GM23338 (cell line): ENCODE measurements around the gene MKNK1. TPM values are rescaled to one million over a fixed set of nuclear protein-coding genes. Genes with fewer than 3 reads are reported as not detected.

Experiments
- ATAC-seq: fragments of 200-7000 bp; cut with Tn5 transposase; 3 replicates; pipeline ENCODE4 v1.9.1; 2020
- DNase-seq: peaks from one replicate; pipeline ENCODE4 v3.0.0-alpha.2; 2015; ENCODE audit warnings: low spot score
- H2AFZ ChIP-seq: fragments of 200-600 bp; sonication (generic); 2 replicates; pipeline ENCODE4 v1.8.0; 2016; ENCODE audit warnings: antibody characterized with exemption, mild to moderate bottlenecking, moderate library complexity
- H3F3A ChIP-seq: fragments of 200-600 bp; sonication (generic); replicated peaks from 2 replicates; pipeline ENCODE4 v1.8.0; 2017; ENCODE audit warnings: antibody characterized with exemption, mixed run types, low read depth
- H3K27ac ChIP-seq: fragments of 200-600 bp; sonication (generic); 2 replicates; pipeline ENCODE4 v1.6.1; 2016; ENCODE audit warnings: low read depth
- H3K27me3 ChIP-seq: fragments of 200-600 bp; sonication (generic); 2 replicates; pipeline ENCODE4 v1.8.0; 2016; ENCODE audit warnings: mild to moderate bottlenecking, mixed run types, moderate library complexity; ENCODE audit not compliant: insufficient read depth
- H3K36me3 ChIP-seq: fragments of 200-600 bp; sonication (generic); 2 replicates; pipeline ENCODE4 v1.8.0; 2016; ENCODE audit warnings: mild to moderate bottlenecking; ENCODE audit not compliant: insufficient read depth
- H3K4me1 ChIP-seq: fragments of 200-600 bp; sonication (generic); 2 replicates; pipeline ENCODE4 v1.8.0; 2016; ENCODE audit warnings: mild to moderate bottlenecking, moderate library complexity; ENCODE audit not compliant: insufficient read depth
- H3K4me2 ChIP-seq: fragments of 200-600 bp; sonication (generic); 2 replicates; pipeline ENCODE4 v1.7.1; 2017; ENCODE audit warnings: mixed run types
- H3K4me3 ChIP-seq: fragments of 200-600 bp; sonication (generic); 2 replicates; pipeline ENCODE4 v1.6.1; 2016; ENCODE audit warnings: mixed run types
- H3K79me2 ChIP-seq: fragments of 200-600 bp; sonication (generic); replicated peaks from 2 replicates; pipeline ENCODE4 v1.8.0; 2017; ENCODE audit warnings: mild to moderate bottlenecking; ENCODE audit not compliant: insufficient read depth
- H3K9me2 ChIP-seq: fragments of 200-600 bp; sonication (generic); 2 replicates; pipeline ENCODE4 v1.8.0; 2017; ENCODE audit not compliant: insufficient read depth
- H4K20me1 ChIP-seq: fragments of 200-600 bp; sonication (generic); replicated peaks from 2 replicates; pipeline ENCODE4 v1.8.0; 2017; ENCODE audit warnings: mild to moderate bottlenecking; ENCODE audit not compliant: insufficient read depth
- H3K27ac Mint-ChIP-seq: 2 replicates; pipeline ENCODE4 v1.8.0; 2020; ENCODE audit warnings: inconsistent platforms, mild to moderate bottlenecking, moderate library complexity, mixed read lengths
- H3K27me3 Mint-ChIP-seq: 3 replicates; pipeline ENCODE4 v1.8.0; 2022; ENCODE audit warnings: low read depth, mild to moderate bottlenecking, moderate library complexity, mixed read lengths, inconsistent platforms; ENCODE audit not compliant: insufficient read depth, poor library complexity
- H3K36me3 Mint-ChIP-seq: 3 replicates; pipeline ENCODE4 v1.8.0; 2021; ENCODE audit warnings: low read depth, mild to moderate bottlenecking, inconsistent platforms, moderate library complexity, mixed read lengths
- H3K4me1 Mint-ChIP-seq: 3 replicates; pipeline ENCODE4 v1.8.0; 2020; ENCODE audit warnings: mild to moderate bottlenecking, inconsistent platforms, mixed read lengths
- H3K4me3 Mint-ChIP-seq: 3 replicates; pipeline ENCODE4 v1.8.0; 2021; ENCODE audit warnings: moderate library complexity, mild to moderate bottlenecking, inconsistent platforms, mixed read lengths
- H3K9me3 Mint-ChIP-seq: 3 replicates; pipeline ENCODE4 v1.8.0; 2020; ENCODE audit warnings: moderate library complexity, mild to moderate bottlenecking, inconsistent platforms, mixed read lengths
- CREB1 ChIP-seq: fragments of 250-450 bp; sonication (Bioruptor Pico); IDR thresholded peaks from 2 replicates; pipeline ENCODE4 v1.5.0; 2020; ENCODE audit warnings: low read depth, mild to moderate bottlenecking, moderate library complexity
- CTCF ChIP-seq, 2 experiments: fragments of 200-600 bp in 1 of 2; sonication (generic) in 1 of 2; conservative IDR thresholded peaks; 2 replicates each; pipeline versions ENCODE4 v1.5.1 to v1.6.1; 2016 to 2017; ENCODE audit warnings: antibody characterized with exemption in 2 of 2, low read depth in 2 of 2, mild to moderate bottlenecking in 2 of 2, moderate library complexity in 1 of 2
- ETS1 ChIP-seq: IDR thresholded peaks from 2 replicates; pipeline ENCODE4 v1.6.1; 2016; ENCODE audit warnings: antibody characterized with exemption
- EZH2 ChIP-seq: fragments of 200-600 bp; sonication (generic); IDR thresholded peaks from one replicate; pipeline ENCODE4 v1.8.0; 2017; ENCODE audit warnings: antibody characterized with exemption, mild to moderate bottlenecking, low read depth; ENCODE audit not compliant: unreplicated experiment
- EZH2phosphoT487 ChIP-seq: fragments of 200-600 bp; sonication (generic); IDR thresholded peaks from one replicate; pipeline ENCODE4 v1.8.1; 2018; ENCODE audit warnings: antibody characterized with exemption; ENCODE audit not compliant: unreplicated experiment
- JUNB ChIP-seq: IDR thresholded peaks from one replicate; pipeline ENCODE4 v1.6.1; 2016; ENCODE audit warnings: antibody characterized with exemption; ENCODE audit not compliant: unreplicated experiment
- NANOG ChIP-seq: IDR thresholded peaks from 2 replicates; pipeline ENCODE4 v1.6.1; 2016; ENCODE audit warnings: antibody characterized with exemption, borderline replicate concordance
- POLR2AphosphoS5 ChIP-seq: IDR thresholded peaks from 2 replicates; pipeline ENCODE4 v1.6.1; 2016; ENCODE audit warnings: antibody characterized with exemption, low read depth
- REST ChIP-seq: IDR thresholded peaks from one replicate; pipeline ENCODE4 v1.6.1; 2018; ENCODE audit warnings: antibody characterized with exemption; ENCODE audit not compliant: unreplicated experiment
- STAT1 ChIP-seq: IDR thresholded peaks from one replicate; pipeline ENCODE4 v1.6.1; 2016; ENCODE audit warnings: antibody characterized with exemption; ENCODE audit not compliant: unreplicated experiment
- ZNF114 ChIP-seq: fragments of 250-450 bp; sonication (Bioruptor Pico); IDR thresholded peaks from 2 replicates; pipeline ENCODE4 v1.5.0; 2020; ENCODE audit warnings: mild to moderate bottlenecking, moderate library complexity
- ZNF331 ChIP-seq: fragments of 250-450 bp; sonication (Bioruptor Pico); IDR thresholded peaks from 2 replicates; pipeline ENCODE4 v1.5.0; 2020; ENCODE audit warnings: low read depth, mild to moderate bottlenecking, moderate library complexity
- polyA plus RNA-seq: library from polyadenylated mRNA; unstranded; fragments of >200 nt; fragmentation: Nextera tagmentation; extraction: Ambion mirVana; gene quantifications from 2 replicates; pipeline ENCODE4 v1.2.1, GENCODE V29; 2016
- total RNA-seq: library from RNA; depleted of rRNA; stranded (reverse); fragments of >200 nt; shearing (Covaris generic); gene quantifications from 2 replicates; pipeline ENCODE4 v1.2.3, GENCODE V29; 2014
- TF ChIP-seq, protein P1 (sequence below): fragments of 250-450 bp; sonication (Bioruptor Pico); IDR thresholded peaks from 2 replicates; pipeline ENCODE4 v1.5.0; 2020; ENCODE audit warnings: mild to moderate bottlenecking, moderate library complexity

Gene MKNK1
- total and polyA plus RNA-seq, 2 experiments from 2014 or later: 11.8 to 20.5 TPM

GRCh38 chr1:46517932-46518498 lies 86.1 kb downstream of the MKNK1 start:
- H3K4me1 ChIP-seq: peaks cover 47% of the 10 kb centered on the region
- peak overlapping the region; percentile 74 for H3K4me2 ChIP-seq
- H3K27me3 Mint-ChIP-seq: peaks cover 52% of the 10 kb centered on the region
- no peak overlapping the region for H2AFZ ChIP-seq
- H3K4me3 ChIP-seq: no peak overlapping the region
- peaks cover 3% of the 10 kb centered on the region; the same call in 1 of the 3 replicates for H3K9me3 Mint-ChIP-seq
- ATAC-seq (no peak), DNase-seq (no peak)
- H3K4me3 Mint-ChIP-seq: no peak overlapping the region
- peaks cover 82% of the 10 kb centered on the region for H3K27me3 ChIP-seq
- H3K36me3 Mint-ChIP-seq: no peaks in the 10 kb centered on the region
- TF ChIP-seq ZNF331 (CRISPR knock-in tag) (no peak), EZH2phosphoT487 (no peak), STAT1 (no peak), EZH2 (no peak), NANOG (no peak), ZNF114 (no peak), POLR2AphosphoS5 (no peak), JUNB (no peak), REST (no peak), CREB1 (CRISPR knock-in tag) (no peak), ETS1 (no peak), CTCF (conservative IDR thresholded peaks at IDR 0.05; ENCODE audit: low read depth in 2 of 2) (no peak)
- TF ChIP-seq, protein P1, sequence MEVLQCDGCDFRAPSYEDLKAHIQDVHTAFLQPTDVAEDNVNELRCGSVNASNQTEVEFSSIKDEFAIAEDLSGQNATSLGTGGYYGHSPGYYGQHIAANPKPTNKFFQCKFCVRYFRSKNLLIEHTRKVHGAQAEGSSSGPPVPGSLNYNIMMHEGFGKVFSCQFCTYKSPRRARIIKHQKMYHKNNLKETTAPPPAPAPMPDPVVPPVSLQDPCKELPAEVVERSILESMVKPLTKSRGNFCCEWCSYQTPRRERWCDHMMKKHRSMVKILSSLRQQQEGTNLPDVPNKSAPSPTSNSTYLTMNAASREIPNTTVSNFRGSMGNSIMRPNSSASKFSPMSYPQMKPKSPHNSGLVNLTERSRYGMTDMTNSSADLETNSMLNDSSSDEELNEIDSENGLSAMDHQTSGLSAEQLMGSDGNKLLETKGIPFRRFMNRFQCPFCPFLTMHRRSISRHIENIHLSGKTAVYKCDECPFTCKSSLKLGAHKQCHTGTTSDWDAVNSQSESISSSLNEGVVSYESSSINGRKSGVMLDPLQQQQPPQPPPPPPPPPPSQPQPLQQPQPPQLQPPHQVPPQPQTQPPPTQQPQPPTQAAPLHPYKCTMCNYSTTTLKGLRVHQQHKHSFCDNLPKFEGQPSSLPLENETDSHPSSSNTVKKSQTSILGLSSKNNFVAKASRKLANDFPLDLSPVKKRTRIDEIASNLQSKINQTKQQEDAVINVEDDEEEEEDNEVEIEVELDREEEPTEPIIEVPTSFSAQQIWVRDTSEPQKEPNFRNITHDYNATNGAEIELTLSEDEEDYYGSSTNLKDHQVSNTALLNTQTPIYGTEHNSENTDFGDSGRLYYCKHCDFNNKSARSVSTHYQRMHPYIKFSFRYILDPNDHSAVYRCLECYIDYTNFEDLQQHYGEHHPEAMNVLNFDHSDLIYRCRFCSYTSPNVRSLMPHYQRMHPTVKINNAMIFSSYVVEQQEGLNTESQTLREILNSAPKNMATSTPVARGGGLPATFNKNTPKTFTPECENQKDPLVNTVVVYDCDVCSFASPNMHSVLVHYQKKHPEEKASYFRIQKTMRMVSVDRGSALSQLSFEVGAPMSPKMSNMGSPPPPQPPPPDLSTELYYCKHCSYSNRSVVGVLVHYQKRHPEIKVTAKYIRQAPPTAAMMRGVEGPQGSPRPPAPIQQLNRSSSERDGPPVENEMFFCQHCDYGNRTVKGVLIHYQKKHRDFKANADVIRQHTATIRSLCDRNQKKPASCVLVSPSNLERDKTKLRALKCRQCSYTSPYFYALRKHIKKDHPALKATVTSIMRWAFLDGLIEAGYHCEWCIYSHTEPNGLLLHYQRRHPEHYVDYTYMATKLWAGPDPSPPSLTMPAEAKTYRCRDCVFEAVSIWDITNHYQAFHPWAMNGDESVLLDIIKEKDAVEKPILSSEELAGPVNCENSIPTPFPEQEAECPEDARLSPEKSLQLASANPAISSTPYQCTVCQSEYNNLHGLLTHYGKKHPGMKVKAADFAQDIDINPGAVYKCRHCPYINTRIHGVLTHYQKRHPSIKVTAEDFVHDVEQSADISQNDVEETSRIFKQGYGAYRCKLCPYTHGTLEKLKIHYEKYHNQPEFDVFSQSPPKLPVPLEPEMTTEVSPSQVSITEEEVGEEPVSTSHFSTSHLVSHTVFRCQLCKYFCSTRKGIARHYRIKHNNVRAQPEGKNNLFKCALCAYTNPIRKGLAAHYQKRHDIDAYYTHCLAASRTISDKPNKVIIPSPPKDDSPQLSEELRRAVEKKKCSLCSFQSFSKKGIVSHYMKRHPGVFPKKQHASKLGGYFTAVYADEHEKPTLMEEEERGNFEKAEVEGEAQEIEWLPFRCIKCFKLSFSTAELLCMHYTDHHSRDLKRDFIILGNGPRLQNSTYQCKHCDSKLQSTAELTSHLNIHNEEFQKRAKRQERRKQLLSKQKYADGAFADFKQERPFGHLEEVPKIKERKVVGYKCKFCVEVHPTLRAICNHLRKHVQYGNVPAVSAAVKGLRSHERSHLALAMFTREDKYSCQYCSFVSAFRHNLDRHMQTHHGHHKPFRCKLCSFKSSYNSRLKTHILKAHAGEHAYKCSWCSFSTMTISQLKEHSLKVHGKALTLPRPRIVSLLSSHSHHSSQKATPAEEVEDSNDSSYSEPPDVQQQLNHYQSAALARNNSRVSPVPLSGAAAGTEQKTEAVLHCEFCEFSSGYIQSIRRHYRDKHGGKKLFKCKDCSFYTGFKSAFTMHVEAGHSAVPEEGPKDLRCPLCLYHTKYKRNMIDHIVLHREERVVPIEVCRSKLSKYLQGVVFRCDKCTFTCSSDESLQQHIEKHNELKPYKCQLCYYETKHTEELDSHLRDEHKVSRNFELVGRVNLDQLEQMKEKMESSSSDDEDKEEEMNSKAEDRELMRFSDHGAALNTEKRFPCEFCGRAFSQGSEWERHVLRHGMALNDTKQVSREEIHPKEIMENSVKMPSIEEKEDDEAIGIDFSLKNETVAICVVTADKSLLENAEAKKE (CRISPR knock-in tag): no peak
- H3K36me3 ChIP-seq: no peaks in the 10 kb centered on the region
- no peak overlapping the region for H3K27ac ChIP-seq
- no peak overlapping the region for H3K27ac Mint-ChIP-seq
- no peaks in the 10 kb centered on the region for H3K9me2 ChIP-seq
- no peaks in the 10 kb centered on the region for H3K79me2 ChIP-seq
- H3K4me1 Mint-ChIP-seq: peaks cover 61% of the 10 kb centered on the region
- H3F3A ChIP-seq: 0 out of 2 replicates have a peak, but pooled peaks cover 5% of the 10 kb centered on the region
- H4K20me1 ChIP-seq: no peaks in the 10 kb centered on the region
